ENCODE results near the gene GPR18.

GRCh38 chr13:99208185-99208584 lies 50.0 kb downstream of the GPR18 start:
- TF ChIP-seq CTCF (IDR thresholded peaks at IDR 0.05) (no peak), POLR2A (IDR thresholded peaks at IDR 0.05) (no peak)
